Keratinocyte (primary cell): ENCODE measurements around the gene TRIP12.

Source experiments
- CTCF ChIP-seq, 3 experiments: IDR thresholded peaks in 1 of 3; conservative IDR thresholded peaks in 1 of 3; optimal IDR thresholded peaks in 1 of 3; 2 replicates in 2 of 3; 3 replicates in 1 of 3; pipeline versions ENCODE3 to v1.5.1; 2011; ENCODE audit warnings: low read length in 3 of 3, mild to moderate bottlenecking in 3 of 3, moderate library complexity in 2 of 3, control low read depth in 1 of 3, inconsistent platforms in 1 of 3; ENCODE audit not compliant: insufficient read depth in 2 of 3; ENCODE audit errors: extremely low read depth in 1 of 3
- EZH2 ChIP-seq: IDR thresholded peaks from one replicate; pipeline ENCODE4 v1.6.1; 2012; ENCODE audit warnings: inconsistent platforms, mild to moderate bottlenecking, low read length, moderate library complexity

- TF ChIP-seq CTCF (optimal IDR thresholded peaks at IDR 0.05 in 1 of 3, IDR thresholded peaks at IDR 0.05 in 1 of 3, conservative IDR thresholded peaks at IDR 0.05 in 1 of 3; ENCODE audit: extremely low read depth in 1 of 3, insufficient read depth in 2 of 3, low read length in 3 of 3): no peak
- no peak for TF ChIP-seq EZH2
Observed at GRCh38 chr2:229775614-229776313, 146.0 kb downstream of the TRIP12 start.
